Measurements from ENCODE around the gene MCTP2.

The MCTP2 gene

GRCh38 chr15:94526071-94526689, 294.8 kb downstream of the MCTP2 start:
- peak; percentile 13 for DNase-seq
- in situ Hi-C loops (cut with HindIII; ENCODE audit: low pct_ligation_motif_present, low pct_unique_long_range_greater_than_20kb, low sequenced_read_pairs): no loop called here

GRCh38 chr15:94532226-94532625, 300.9 kb downstream of the MCTP2 start:
- in situ Hi-C loops (cut with HindIII; ENCODE audit: low pct_ligation_motif_present, low pct_unique_long_range_greater_than_20kb, low sequenced_read_pairs): no loop called here
- no peak for DNase-seq

All from ACHN (cell line).